Loucy (cell line): Measurements from ENCODE around the gene SNRPB.
"Not testable (repeated sequence)": the region's sequence is repeated elsewhere in the genome, so short reads cannot be mapped to it uniquely, and the experiment has no call there.

Experiments
- H2AFZ ChIP-seq: fragments of 200-600 bp; sonication (generic); 2 replicates; pipeline ENCODE4 v1.6.0; 2016; ENCODE audit warnings: antibody characterized with exemption, mild to moderate bottlenecking, low read length, moderate library complexity
- H3F3A ChIP-seq: fragments of 200-600 bp; 2 replicates; pipeline ENCODE4 v1.6.0; 2016; ENCODE audit warnings: antibody characterized with exemption, low read depth, mild to moderate bottlenecking
- H3K27me3 ChIP-seq: fragments of 200-600 bp; sonication (generic); 2 replicates; pipeline ENCODE4 v1.6.1; 2014; ENCODE audit warnings: low read length, mild to moderate bottlenecking; ENCODE audit not compliant: insufficient read depth, poor library complexity, severe bottlenecking
- H3K36me3 ChIP-seq: fragments of 200-600 bp; sonication (generic); 2 replicates; pipeline ENCODE4 v1.6.1; 2016; ENCODE audit warnings: low read length; ENCODE audit not compliant: insufficient read depth
- H3K4me1 ChIP-seq: fragments of 200-600 bp; sonication (generic); 2 replicates; pipeline ENCODE4 v1.5.1; 2014; ENCODE audit warnings: low read length, mild to moderate bottlenecking; ENCODE audit not compliant: insufficient read depth, poor library complexity, severe bottlenecking
- H3K4me2 ChIP-seq: fragments of 200-600 bp; sonication (generic); 2 replicates; pipeline ENCODE4 v1.6.0; 2014; ENCODE audit warnings: antibody characterized with exemption, low read length, low read depth, mild to moderate bottlenecking; ENCODE audit not compliant: poor library complexity, severe bottlenecking
- H3K4me3 ChIP-seq: fragments of 200-600 bp; sonication (generic); 2 replicates; pipeline ENCODE4 v1.5.1; 2014; ENCODE audit warnings: low read length, mild to moderate bottlenecking, mixed read lengths; ENCODE audit not compliant: poor library complexity, severe bottlenecking
- H3K79me2 ChIP-seq: fragments of 200-600 bp; sonication (generic); 2 replicates; pipeline ENCODE4 v1.6.1; 2014; ENCODE audit warnings: low read length; ENCODE audit not compliant: insufficient read depth
- H3K9ac ChIP-seq: fragments of 200-600 bp; sonication (generic); 2 replicates; pipeline ENCODE4 v1.6.0; 2014; ENCODE audit warnings: mild to moderate bottlenecking, low read depth, low read length, moderate library complexity; ENCODE audit not compliant: poor library complexity, severe bottlenecking
- H3K9me2 ChIP-seq: fragments of 200-600 bp; sonication (generic); replicated peaks from 2 replicates; pipeline ENCODE4 v1.6.1; 2016; ENCODE audit warnings: low read depth, low read length, mixed read lengths
- H3K9me3 ChIP-seq: fragments of 200-600 bp; sonication (generic); 2 replicates; pipeline ENCODE4 v1.6.1; 2014; ENCODE audit warnings: mild to moderate bottlenecking, antibody characterized with exemption, low read length, low read depth; ENCODE audit not compliant: insufficient read depth
- H4K20me1 ChIP-seq: fragments of 200-600 bp; sonication (generic); 2 replicates; pipeline ENCODE4 v1.6.0; 2014; ENCODE audit warnings: antibody characterized with exemption, low read length, mild to moderate bottlenecking; ENCODE audit not compliant: insufficient read depth, poor library complexity, severe bottlenecking
- CTCF ChIP-seq: fragments of 200-600 bp; sonication (generic); conservative IDR thresholded peaks from 2 replicates; pipeline ENCODE4 v1.5.1; 2014; ENCODE audit warnings: mild to moderate bottlenecking, antibody characterized with exemption, low read length
- EZH2phosphoT487 ChIP-seq: fragments of 200-600 bp; IDR thresholded peaks from 2 replicates; pipeline ENCODE4 v1.6.1; 2018; ENCODE audit warnings: antibody characterized with exemption, mild to moderate bottlenecking, moderate library complexity, borderline replicate concordance

SNRPB gene

GRCh38 chr20:2507875-2508630 is 37.5 kb upstream of the SNRPB start:
- Histone ChIP-seq H3F3A (no peaks in the 10 kb centered on the region), H3K27me3 (peaks cover 8% of the 10 kb centered on the region), H3K79me2 (peaks cover 13% of the 10 kb centered on the region), H3K9me2 (no peaks in the 10 kb centered on the region), H3K4me2 (peak overlapping the region; percentile 100), H3K4me3 (peak overlapping the region; percentile 82), H3K36me3 (no peaks in the 10 kb centered on the region), H2AFZ (peak overlapping the region; percentile 100), H3K9ac (peak overlapping the region; percentile 80), H3K4me1 (peaks cover 8% of the 10 kb centered on the region), H3K9me3 (no peaks in the 10 kb centered on the region), H4K20me1 (no peaks in the 10 kb centered on the region)
- TF ChIP-seq EZH2phosphoT487 (no peak), CTCF (no peak)

GRCh38 chr20:2507464-2507863 is 36.9 kb upstream of the SNRPB start:
- H3K9ac ChIP-seq = no peak overlapping the region
- H4K20me1 ChIP-seq = no peaks in the 10 kb centered on the region
- H3K4me1 ChIP-seq = peaks cover 8% of the 10 kb centered on the region
- H3K9me2 ChIP-seq = no peaks in the 10 kb centered on the region
- H3K27me3 ChIP-seq = peaks cover 2% of the 10 kb centered on the region
- no peak for TF ChIP-seq CTCF
- no peak for TF ChIP-seq EZH2phosphoT487
- no peaks in the 10 kb centered on the region for H3K9me3 ChIP-seq
- H3K36me3 ChIP-seq = no peaks in the 10 kb centered on the region
- peaks cover 13% of the 10 kb centered on the region for H3K79me2 ChIP-seq
- H2AFZ ChIP-seq = no peak overlapping the region
- peak overlapping the region; percentile 100 for H3K4me2 ChIP-seq
- no peaks in the 10 kb centered on the region for H3F3A ChIP-seq
- peak overlapping the region; percentile 82 for H3K4me3 ChIP-seq

GRCh38 chr20:2506426-2506825 is 35.8 kb upstream of the SNRPB start:
- not testable (repeated sequence) for H3K4me2 ChIP-seq, H3K9me2 ChIP-seq, H3F3A ChIP-seq, H3K9me3 ChIP-seq, H3K4me1 ChIP-seq, H2AFZ ChIP-seq, H3K4me3 ChIP-seq, H3K36me3 ChIP-seq, H3K9ac ChIP-seq, H3K27me3 ChIP-seq, H4K20me1 ChIP-seq
- peaks cover 13% of the 10 kb centered on the region for H3K79me2 ChIP-seq

GRCh38 chr20:2504803-2505202 is 34.2 kb upstream of the SNRPB start:
- H3K79me2 ChIP-seq = peaks cover 13% of the 10 kb centered on the region
- H3K27me3 ChIP-seq, H3K9me2 ChIP-seq, H3K9me3 ChIP-seq, H2AFZ ChIP-seq, H3K4me1 ChIP-seq, H3F3A ChIP-seq, H3K9ac ChIP-seq, H3K4me2 ChIP-seq, H3K4me3 ChIP-seq, H3K36me3 ChIP-seq, H4K20me1 ChIP-seq: not testable (repeated sequence)

- not testable (repeated sequence) for H3K36me3 ChIP-seq, H3K27me3 ChIP-seq, H3K79me2 ChIP-seq, H4K20me1 ChIP-seq, H3K9me3 ChIP-seq, H3K9ac ChIP-seq, H3K4me3 ChIP-seq, H3F3A ChIP-seq, H3K4me1 ChIP-seq, H3K4me2 ChIP-seq, H3K9me2 ChIP-seq, H2AFZ ChIP-seq
These were observed 32.3 kb upstream of the SNRPB start for GRCh38 chr20:2502808-2503384.
